NCI-H510A (cell line): ENCODE measurements around the gene USH1G.
"Not testable (repeated sequence)": the region's sequence is repeated elsewhere in the genome, so short reads cannot be mapped to it uniquely, and the experiment has no call there.

Experiments
- DNase-seq: peaks from one replicate; lab custom pipeline; 2025; lab: John Stamatoyannopoulos, UW

The USH1G gene

GRCh38 chr17:74922694-74923537 lies at the start of gene USH1G:
Gene USH1G (minus strand): TSS chr17:74923255. CDS start chr17:74923073, 182 bp downstream.
- DNase-seq, result no peak

GRCh38 chr17:74972107-74972972 lies 49.3 kb upstream of the USH1G start, which contains the start of gene HID1:
Gene HID1 (minus strand): TSS chr17:74972759. CDS start chr17:74972656, 103 bp downstream.
- DNase-seq, result peak; percentile 77

GRCh38 chr17:74971842-74972106 lies 48.7 kb upstream of the USH1G start:
- no peak for DNase-seq

GRCh38 chr17:74971069-74971841 lies 48.2 kb upstream of the USH1G start:
- DNase-seq, result no peak

- DNase-seq, result no peak
Observed at GRCh38 chr17:74970395-74970794, 47.3 kb upstream of the USH1G start.

GRCh38 chr17:74969501-74969900 lies 46.4 kb upstream of the USH1G start:
- DNase-seq, result not testable (repeated sequence)

- DNase-seq, result peak; percentile 13
Observed at GRCh38 chr17:74968361-74968780, 45.3 kb upstream of the USH1G start.

- DNase-seq, result no peak
Observed at GRCh38 chr17:74964988-74965622, 42.0 kb upstream of the USH1G start.

GRCh38 chr17:74964246-74964761 lies 41.2 kb upstream of the USH1G start:
- DNase-seq, result no peak

GRCh38 chr17:74963656-74964055 lies 40.6 kb upstream of the USH1G start:
- no peak for DNase-seq

- no peak for DNase-seq
Observed at GRCh38 chr17:74962622-74963394, 39.8 kb upstream of the USH1G start.

- peak; percentile 80 for DNase-seq
Observed at GRCh38 chr17:74961657-74962350, 38.7 kb upstream of the USH1G start.

GRCh38 chr17:74960570-74961342 lies 37.7 kb upstream of the USH1G start:
- no peak for DNase-seq

GRCh38 chr17:74959826-74960515 lies 36.9 kb upstream of the USH1G start:
- DNase-seq, result no peak

- no peak for DNase-seq
Observed at GRCh38 chr17:74957935-74958740, 35.1 kb upstream of the USH1G start.

GRCh38 chr17:74956093-74956492 lies 33.0 kb upstream of the USH1G start:
- no peak for DNase-seq

GRCh38 chr17:74954665-74955421 lies 31.8 kb upstream of the USH1G start:
- DNase-seq, result no peak
